HG03103 (cell line): ENCODE results near the gene RBBP8NL.
"Not testable (repeated sequence)": the region's sequence is repeated elsewhere in the genome, so short reads cannot be mapped to it uniquely, and the experiment has no call there.

Source experiments
- ATAC-seq: cut with Tn5 transposase; IDR thresholded peaks from one replicate; pipeline ENCODE4 v1.9.1; 2021; ENCODE audit warnings: low read depth; ENCODE audit not compliant: unreplicated experiment

Gene RBBP8NL

DNA sequence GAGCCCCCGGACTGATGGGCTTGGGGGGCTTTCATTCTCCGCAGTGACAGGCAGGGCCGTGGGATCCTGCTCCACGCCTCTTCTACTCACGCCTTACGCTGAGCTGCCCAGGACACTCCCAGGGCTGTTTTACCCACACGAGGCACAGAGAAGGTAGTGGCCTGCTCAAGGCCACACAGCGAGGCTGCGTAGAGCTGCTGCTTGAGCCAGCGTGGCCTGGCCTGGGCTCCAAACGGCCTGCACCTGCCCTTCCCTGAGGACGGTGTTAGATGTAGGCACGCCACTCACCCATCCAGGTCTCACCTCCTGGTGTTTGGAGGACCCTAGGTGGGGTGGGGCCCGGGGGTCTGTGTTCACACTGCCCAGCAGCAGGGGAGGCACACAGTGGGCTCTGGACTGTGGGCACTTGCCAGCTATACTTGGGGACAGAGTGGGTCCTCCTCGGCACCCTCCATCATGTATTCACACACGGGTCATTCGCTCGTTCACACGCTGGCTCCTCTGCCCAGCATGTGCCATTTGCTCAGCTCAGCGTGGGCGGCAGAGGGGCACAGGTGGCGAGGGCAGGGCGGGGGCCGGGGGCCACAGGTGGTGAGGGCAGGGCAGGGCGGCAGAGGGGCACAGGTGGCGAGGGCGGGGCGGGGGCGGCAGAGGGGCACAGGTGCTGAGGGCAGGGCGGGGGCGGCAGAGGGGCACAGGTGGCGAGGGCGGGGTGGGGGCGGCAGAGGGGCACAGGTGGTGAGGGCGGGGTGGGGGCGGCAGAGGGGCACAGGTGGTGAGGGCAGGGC is 18.4 kb upstream of the RBBP8NL start:
- no peak for ATAC-seq

- ATAC-seq, result no peak
These were observed 16.9 kb upstream of the RBBP8NL start for GRCh38 chr20:62444286-62444685.

- ATAC-seq, result no peak
These were observed 14.7 kb upstream of the RBBP8NL start for GRCh38 chr20:62441987-62442539.

DNA sequence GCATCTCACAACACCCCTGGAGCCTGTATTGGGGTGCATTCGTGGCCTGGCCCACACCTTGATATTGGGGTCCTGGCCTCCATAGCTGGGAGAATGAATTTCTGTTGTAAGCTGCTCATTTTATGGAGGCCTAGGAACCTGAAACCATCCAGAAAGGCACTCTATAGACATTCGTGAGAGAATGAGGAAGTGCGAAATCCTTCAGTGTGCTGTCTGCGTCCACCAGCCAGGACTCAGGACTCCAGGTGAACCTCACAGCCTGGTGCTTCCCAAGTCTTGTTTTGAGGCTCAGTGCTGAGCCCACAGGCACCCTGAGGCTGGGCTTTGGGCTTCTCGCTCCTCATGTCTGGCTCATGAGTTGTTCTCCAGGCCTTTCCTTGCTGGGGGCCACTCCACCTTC is 11.9 kb upstream of the RBBP8NL start:
- no peak for ATAC-seq

DNA sequence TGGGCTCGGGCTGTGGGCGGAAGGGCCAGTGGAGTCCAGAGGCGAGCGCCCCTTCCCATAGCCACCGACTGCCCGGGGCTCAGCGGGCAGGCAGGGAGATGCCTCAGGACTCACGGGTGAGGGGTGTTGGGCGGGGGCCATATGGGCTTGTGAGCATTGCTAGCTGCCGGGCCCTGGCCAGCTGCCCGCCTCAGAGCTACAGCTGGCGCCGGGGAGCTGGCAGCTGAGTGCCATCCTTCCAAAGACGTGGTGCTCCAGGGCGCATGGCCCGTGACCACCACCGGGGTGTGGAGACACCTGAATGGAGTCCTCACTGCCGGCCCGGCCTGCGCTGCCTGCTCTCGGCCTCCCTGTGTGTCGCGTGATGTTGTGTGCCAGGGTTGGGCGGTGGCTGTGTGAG is 10.6 kb upstream of the RBBP8NL start:
- ATAC-seq, result no peak

GRCh38 chr20:62437496-62437895 is 10.2 kb upstream of the RBBP8NL start:
- ATAC-seq, result no peak

DNA sequence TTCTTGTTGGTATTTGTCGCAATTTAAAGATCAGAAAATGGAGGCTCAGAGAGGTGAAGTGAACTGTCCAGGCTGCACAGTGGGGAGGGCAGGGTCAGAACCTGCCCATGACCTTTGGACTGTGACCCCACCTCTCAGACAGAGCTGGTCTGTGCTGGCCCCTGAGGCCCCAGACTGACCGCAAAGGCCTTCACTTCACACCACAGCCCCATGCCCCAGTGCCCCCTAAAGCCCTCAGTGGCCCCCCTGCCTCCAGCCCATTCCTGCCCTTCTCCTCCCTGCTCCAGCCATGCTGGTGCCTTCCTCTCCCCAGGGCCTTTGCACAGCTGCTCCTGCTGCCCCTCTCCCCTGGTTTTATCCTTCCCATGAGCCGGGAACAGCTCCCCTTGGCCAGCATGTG is 9.4 kb upstream of the RBBP8NL start:
- ATAC-seq, result no peak

- ATAC-seq, result no peak
These were observed 6.5 kb upstream of the RBBP8NL start for GRCh38 chr20:62433658-62434497.

GRCh38 chr20:62430866-62431447 is 3.6 kb upstream of the RBBP8NL start:
- ATAC-seq, result no peak

- ATAC-seq, result no peak
These were observed 3.0 kb upstream of the RBBP8NL start for GRCh38 chr20:62430311-62430853.

- no peak for ATAC-seq
These were observed 2.3 kb upstream of the RBBP8NL start for GRCh38 chr20:62429455-62430310.

- ATAC-seq, result no peak
These were observed 1.3 kb upstream of the RBBP8NL start for GRCh38 chr20:62428396-62429295.

- ATAC-seq, result no peak
These were observed 648 bp upstream of the RBBP8NL start for GRCh38 chr20:62428002-62428372.

DNA sequence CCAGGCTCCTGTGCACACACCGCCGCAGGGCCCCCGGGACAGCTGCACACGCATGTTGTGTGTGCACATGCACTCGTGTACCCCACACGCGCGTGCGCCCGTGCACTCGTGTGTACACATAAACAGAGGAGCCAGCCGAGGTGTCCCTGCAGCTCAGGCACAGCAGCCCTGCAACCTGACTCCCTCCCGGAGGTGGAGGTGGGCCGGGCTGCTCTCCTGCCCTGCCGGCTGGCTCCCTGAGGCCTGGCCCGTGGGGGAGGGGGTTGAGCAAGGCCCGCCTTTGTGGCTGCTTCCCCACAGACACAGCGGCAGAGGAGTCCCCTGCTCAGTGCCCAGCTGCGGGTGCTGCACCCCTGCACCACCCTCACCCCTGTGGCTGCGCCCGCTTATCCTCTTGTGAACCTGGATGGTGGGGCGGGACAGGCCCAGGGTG is 624 bp downstream of the RBBP8NL start:
- ATAC-seq, result no peak

- ATAC-seq, result not testable (repeated sequence)
These were observed 1.3 kb downstream of the RBBP8NL start for GRCh38 chr20:62426059-62426348.

DNA sequence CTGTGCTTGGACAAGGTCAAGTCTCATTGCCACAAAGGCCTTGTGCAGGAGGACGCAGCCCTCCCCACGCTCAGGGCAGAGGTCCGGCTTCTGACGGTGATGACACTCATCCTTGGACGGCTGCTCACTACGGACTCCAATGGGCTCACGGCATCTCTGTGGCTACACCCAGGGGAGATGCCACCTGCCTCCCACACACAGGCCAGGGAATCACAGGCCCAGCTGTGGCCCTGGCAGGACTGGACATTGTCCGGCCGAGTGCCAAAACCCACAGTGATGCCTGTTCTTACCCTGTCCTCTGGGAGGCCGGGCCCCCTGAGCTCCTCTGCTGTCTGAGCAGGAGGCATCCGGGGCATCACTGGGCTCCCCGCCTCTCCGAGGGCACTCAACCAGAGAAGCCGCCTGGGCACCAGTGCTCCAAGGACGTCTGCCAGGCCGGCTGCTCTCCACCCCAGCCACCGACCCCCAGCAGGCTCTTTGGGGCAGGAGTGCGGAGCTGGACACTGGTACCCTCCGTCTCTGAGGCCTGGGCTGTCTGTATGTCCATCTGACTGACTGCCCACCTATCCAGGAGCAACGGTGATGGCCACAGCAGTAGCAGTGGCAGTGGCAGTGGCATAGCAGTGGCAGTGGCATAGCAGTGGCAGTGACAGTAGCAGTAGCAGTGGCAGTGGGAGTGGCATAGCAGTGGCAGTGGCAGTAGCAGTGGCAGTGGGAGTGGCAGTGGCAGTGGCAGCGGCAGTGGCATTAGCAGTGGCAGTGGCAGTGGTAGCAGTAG is 1.9 kb downstream of the RBBP8NL start:
- no peak for ATAC-seq

DNA sequence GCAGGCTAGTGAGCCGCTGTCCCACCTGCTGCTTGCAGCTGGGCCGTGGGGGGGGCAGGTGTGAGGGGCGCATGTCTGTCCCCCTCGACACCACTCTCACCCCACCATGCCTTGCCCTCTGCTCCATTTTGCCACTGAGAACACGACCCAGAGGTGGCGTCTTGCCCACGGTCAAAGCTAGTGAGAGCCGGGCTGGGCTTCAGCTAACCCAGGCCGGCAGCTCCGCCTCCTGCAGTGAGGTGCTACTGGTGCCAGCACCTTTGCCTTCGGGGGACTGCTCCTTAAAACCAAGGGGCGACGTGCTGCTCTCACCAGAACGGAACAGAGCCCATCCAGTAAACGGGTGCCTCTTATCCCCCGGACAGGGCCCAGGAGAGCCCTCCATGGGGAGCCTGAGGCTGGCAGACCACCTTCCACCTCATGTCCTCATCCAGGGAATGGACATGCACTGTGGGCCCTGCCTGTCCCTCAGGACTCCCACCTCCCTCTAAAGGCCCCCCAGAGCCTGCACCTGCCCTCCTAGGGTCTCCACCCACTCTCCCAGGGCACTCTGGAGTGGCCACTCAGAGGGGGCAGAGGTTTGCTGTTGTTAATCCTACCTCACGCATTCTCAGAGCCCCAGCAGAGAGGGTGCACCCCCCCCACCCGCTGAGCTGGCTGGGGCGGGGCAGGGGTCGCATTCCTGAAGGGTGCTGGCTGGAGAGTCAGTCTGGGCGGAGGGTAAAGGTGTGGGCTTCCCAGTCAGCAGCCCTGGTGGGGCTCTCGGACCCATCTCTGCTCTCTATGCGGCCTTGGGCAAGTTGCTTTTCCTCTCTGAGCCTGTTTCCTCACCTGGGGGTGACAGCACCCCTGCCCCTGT is 2.9 kb downstream of the RBBP8NL start:
- ATAC-seq, result no peak

GRCh38 chr20:62423326-62423706 is 4.0 kb downstream of the RBBP8NL start:
- no peak for ATAC-seq
